OCI-LY1 (cell line): ENCODE measurements around the gene SLC35F4.

Source experiments
- CTCF ChIP-seq: fragments of 200-600 bp; sonication (generic), shearing (Covaris generic); IDR thresholded peaks from 2 replicates; pipeline ENCODE4 v1.5.1; 2017; ENCODE audit warnings: mild to moderate bottlenecking, antibody characterized with exemption, low read length, moderate library complexity, mixed read lengths
- EZH2 ChIP-seq: fragments of 200-600 bp; sonication (generic), shearing (Covaris generic); IDR thresholded peaks from 2 replicates; pipeline ENCODE4 v1.8.0; 2017; ENCODE audit warnings: borderline replicate concordance, mixed run types, mild to moderate bottlenecking, antibody characterized with exemption, low read length, moderate library complexity, mixed read lengths

- TF ChIP-seq CTCF = no peak
- no peak for TF ChIP-seq EZH2
Measured at GRCh38 chr14:57866199-57866705, 360 bp upstream of the SLC35F4 start.
